Measurements from ENCODE around the gene DHRSX.
A peak's percentile ranks its signal among the peaks of the same experiment; 100 is the strongest.
"Not testable (repeated sequence)": the region's sequence is repeated elsewhere in the genome, so short reads cannot be mapped to it uniquely, and the experiment has no call there.

The DHRSX gene

DNA sequence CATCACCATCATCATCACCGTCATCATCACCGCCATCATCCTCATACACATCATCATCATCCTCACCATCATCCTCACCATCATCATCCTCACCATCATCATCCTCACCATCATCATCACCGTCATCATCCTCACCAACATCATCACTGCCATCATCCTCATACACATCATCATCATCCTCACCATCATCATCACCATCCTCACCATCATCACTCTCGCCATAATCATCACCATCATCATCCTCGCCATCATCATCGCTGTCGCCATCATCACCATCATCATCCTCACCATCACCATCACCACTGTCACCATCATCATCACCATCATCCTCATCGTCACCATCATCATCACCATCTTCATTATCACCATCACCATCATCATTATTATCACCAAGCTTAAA, 19.8 kb upstream of the DHRSX start:
- no peak for DNase-seq (ENCODE audit: low spot score)

DNA sequence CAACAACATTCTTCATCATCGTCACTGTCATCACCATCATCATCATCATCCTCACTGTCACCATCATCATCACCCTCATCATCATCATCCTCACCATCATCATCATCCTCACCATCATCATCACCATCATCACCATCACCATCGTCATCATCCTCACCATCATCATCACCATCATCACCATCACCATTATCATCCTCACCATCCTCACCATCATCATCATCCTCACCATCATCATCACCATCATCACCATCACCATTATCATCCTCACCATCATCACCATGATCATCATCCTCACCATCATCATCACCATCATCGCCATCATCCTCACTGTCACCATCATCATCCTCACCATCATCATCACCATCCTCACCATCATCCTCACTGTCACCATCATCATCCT, 18.9 kb upstream of the DHRSX start:
- not testable (repeated sequence) for DNase-seq (ENCODE audit: low spot score)

DNA sequence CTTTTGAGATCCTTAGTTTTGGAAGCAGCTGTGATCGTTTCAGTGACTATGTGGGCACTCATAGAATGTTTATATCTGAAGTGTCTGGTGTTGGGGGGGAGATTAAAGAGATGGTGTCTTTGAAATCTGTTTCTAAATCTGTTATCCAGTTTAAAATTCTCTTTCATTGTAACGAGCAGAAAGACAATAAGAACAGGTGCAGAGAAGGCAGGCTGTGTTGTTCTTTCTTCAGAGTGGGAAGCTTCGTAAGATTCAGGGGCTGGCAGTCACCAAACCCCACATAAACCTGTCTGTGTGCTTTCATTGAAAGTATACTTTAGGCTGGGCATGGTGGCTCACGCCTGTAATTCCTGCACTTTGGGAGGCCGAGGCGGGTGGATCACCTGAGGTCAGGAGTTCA, 16.3 kb upstream of the DHRSX start:
- DNase-seq (ENCODE audit: low spot score) = no peak

DNA sequence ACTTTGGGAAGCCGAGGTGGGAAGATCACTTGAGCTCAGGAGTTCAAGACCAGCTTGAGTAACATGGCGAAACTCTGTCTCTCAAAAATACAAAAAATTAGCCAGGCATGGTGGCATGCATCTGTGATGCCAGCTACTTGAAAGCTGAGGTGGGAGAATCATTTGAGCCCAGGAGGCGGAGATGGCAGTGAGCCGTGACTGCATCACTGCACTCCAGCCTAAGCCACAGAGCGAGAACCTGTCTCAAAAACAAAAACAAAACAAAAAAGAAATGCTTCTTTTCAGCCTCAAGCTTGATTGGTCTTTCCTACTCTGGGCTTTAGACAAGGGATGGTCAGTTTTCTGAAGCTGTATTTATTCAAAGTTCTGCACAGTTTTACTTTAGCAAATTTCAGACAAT, 15.8 kb upstream of the DHRSX start:
- DNase-seq (ENCODE audit: low spot score) = no peak

- no peak for DNase-seq (ENCODE audit: low spot score)
These were observed 13.4 kb upstream of the DHRSX start for GRCh38 chrX:2514131-2514530.

DNA sequence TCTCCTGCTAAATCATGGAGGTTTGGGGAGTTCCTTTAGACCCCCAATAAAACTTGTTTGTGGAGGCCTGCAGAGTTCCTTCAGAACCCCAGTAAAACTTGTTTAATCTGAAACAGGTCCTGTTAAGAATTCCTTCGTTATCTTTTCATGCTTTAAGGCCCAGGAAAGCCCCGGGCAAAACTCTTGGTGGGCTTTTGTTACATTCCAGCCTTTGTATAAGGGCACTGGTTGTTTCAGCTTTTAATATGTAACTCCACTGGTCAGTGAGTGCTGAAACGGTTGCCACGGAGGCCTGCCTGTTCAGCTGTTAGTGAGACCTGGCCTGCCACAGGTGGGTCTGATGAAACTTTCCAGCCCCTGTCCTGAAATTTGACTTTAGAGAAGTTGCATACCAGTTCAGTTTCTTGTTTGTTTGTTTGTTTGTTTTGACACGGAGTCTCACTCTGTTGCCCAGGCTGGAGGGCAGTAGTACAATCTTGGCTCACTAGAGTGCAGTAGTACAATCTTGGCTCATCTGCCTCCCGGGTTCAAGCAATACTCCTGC, 12.4 kb upstream of the DHRSX start:
- no peak for DNase-seq (ENCODE audit: low spot score)

DNA sequence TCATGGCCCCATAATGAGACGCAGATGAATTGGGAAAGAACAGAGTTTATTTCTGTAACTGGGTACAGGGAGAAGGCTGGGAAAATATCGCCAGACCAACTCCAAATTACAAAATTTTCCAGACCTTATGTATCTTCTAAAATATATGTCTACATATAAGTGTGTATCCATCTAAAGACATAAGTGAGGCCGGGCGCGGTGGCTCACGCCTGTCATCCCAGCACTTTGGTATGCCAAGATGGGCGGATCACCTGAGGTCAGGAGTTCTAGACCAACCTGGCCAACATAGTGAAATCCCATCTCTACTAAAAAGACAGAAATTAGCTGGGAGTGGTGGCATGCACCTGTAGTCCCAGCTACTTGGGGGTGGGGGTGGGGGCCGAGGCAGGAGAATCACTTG, 11.7 kb upstream of the DHRSX start:
- DNase-seq (ENCODE audit: low spot score) = no peak

- DNase-seq (ENCODE audit: low spot score) = no peak
These were observed 10.6 kb upstream of the DHRSX start for GRCh38 chrX:2511326-2511725.

- DNase-seq (ENCODE audit: low spot score) = no peak
These were observed 8.0 kb upstream of the DHRSX start for GRCh38 chrX:2508648-2509335.

GRCh38 chrX:2507904-2508627, 7.3 kb upstream of the DHRSX start:
- DNase-seq (ENCODE audit: low spot score) = no peak

DNA sequence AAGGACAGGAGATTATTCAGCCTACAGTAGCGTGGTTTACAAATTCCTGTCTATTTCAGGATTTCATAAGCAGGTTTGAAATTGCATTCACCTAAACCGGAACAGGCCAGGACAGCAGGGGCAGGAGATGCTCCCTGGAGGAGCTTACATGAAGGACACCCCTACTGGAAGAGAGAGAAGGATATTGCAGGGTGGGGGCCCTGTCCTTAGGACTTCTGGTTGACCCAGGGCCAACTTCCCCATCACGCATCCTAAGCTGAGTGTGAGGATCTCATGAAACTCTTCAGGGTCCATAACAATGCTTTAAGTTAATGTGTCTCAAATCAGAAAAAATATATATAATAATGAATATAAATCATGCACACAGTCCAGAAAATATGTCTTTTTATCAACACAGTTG, 6.4 kb upstream of the DHRSX start:
- no peak for DNase-seq (ENCODE audit: low spot score)

GRCh38 chrX:2505341-2505740, 4.6 kb upstream of the DHRSX start:
- not testable (repeated sequence) for DNase-seq (ENCODE audit: low spot score)

- DNase-seq (ENCODE audit: low spot score) = no peak
These were observed 4.0 kb upstream of the DHRSX start for GRCh38 chrX:2504706-2505332.

- DNase-seq (ENCODE audit: low spot score) = no peak
These were observed 3.1 kb upstream of the DHRSX start for GRCh38 chrX:2503591-2504500.

DNA sequence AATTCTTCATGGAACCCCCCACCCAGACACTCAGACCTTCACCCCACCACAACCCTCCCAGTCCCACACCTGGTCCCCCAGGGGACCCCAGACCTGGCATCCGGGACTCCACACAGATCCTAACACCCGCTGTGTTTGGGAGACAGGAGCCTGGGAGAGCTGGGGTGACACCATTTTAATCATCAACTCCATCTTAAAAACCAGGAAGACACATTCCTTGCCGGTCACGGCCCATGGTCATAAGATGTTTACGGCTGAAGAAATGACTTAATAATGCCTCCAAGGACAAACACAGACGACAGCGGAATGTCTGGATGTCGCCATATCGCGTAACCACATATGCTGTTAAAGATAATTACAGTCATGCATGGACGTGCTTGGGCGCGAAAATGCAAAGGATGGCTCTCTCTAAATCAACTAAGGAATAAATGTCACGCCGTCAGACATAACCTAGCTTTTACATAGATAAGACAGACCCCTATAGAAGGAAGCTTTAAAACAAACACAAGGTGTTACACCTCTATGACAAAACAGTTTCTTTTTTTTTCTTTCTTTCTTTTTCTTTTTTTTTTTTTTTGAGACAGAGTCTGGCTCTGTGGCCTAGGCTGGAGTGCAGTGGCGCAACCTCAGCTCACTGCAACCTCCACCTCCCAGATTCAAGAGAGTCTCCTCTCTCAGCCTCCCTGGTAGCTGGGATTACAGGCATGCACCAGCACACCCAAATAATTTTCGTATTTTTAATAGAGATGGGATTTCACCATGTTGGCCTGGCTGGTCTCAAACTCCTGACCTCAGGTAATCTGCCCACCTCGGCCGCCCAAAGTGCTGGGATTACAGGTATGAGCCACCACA, 2.1 kb upstream of the DHRSX start:
- DNase-seq (ENCODE audit: low spot score) = no peak

DNA sequence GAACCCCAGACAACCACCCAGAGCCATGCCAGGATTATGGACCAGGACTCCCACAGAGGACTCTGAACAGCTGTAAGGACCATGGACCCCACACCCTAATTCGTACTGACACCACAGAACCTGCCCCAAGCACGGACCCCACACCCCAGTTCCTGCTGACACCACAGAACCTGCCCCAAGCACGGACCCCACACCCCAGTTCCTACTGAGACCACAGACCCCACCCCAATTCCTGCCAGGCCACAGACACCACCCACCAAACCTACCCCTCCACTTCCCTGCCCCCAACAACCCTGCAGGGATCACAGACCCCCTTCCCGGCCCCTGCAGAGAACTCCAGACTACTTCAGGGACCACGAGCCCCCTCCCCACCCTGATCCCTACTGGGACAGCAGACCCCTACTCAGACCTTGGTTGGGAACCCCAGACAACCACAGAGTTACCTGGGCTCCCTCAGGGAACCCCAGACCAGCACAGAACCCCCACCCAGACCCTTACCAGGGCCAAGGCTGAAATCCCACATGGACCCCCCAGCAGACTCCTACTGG, 1.4 kb upstream of the DHRSX start:
- no peak for DNase-seq (ENCODE audit: low spot score)

- DNase-seq (ENCODE audit: low spot score) = no peak
These were observed 855 bp upstream of the DHRSX start for GRCh38 chrX:2501559-2502102.

DNA sequence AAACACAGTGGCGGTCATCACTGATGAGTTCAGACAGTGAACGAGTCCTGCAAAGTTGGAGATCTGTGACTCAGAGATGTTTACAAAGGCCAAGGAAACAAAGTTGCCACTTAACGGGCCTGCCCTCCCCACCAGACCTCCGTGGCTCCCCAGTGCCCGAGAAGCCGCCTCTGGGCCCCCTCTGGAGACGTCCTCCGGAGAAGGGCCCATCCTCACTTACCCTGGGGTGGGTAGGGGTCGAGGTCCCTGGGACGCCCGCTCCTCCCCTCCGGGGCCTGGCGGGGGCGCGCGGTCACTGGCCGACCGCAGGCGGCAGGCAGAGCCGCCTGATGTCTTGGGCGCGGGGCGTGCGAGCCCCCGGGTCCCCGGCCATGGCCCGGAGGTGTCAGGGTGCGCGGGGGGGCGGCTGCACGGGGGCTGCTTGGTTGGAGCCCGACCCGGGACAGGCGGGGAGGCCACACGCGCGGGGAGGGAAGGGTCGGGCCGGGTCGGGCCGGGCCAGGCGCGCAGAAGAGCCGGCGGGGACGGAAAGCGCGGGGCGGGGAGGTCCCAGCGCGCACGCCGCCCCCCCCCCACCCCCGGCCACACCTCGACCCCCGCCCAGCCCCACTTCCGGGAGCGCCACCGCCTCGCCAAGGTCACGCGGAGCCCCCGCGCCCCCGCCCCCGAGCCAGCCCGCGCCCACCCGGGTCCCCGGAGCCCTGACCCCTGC, 529 bp downstream of the DHRSX start:
- peak; percentile 85 for DNase-seq (ENCODE audit: low spot score)

DNA sequence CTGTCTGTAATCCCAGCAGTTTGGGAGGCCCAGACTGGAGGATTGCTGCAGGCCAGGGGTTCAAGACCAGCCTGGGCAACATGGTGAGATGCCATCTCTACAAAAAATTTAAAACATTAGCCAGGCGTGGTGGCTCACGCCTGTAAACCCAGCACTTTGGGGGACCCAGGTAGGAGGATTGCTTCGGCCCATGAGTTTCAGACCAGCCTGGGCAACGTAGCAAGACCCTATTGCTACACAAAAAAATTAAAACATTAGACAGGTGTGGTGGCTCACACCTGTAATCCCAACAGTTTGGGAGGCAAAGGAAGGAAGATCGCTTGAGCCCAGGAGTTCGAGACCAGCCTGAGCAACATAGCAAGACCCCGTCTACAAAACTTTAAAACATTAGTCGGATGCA, 1.3 kb downstream of the DHRSX start:
- DNase-seq (ENCODE audit: low spot score) = no peak

DNA sequence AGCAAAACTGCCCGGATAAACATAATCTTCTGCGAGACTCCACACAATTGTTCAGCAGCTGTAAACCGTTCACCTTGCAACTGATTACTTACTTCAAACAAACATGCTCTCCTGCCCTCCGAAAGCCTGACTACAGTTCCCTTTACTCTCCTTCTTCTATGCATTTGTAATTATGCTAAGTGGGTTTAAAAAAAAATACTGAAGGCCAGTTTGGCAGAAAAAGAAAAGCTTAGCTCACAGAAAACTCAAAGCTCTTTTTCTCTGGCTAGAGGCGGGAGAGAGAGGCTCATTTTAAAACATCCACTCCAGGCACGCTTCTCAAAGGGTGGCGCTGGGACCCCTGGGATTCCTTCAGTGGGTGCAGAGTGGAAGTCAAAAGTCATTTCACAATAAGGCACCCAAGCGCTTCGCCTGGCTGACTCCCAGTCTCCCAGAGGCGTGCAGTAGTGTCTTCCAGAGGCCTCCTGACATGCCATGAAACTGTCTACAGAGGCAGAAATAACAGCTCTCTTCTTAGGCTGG, 1.9 kb downstream of the DHRSX start:
- DNase-seq (ENCODE audit: low spot score) = no peak

All from ecto neural progenitor cell (in vitro differentiated cells).